Adrenal gland (tissue), 12 donors: ENCODE measurements around the gene ETFB. TPM values are rescaled to one million over a fixed set of nuclear protein-coding genes. Genes with fewer than 3 reads are reported as not detected.
A peak's percentile ranks its signal among the peaks of the same experiment; 100 is the strongest.

Source experiments
- DNase-seq, 7 donors: peaks; one replicate each; pipeline ENCODE4 v3.0.0-alpha.2; 2019 to 2020
- H3K27ac ChIP-seq, 5 donors: fragments of 200-600 bp; sonication (generic) in 4 of 5; 1 replicate in 3 of 5; 2 replicates in 2 of 5; pipeline versions ENCODE4 v1.5.1 to v1.8.0; 2016 to 2020; ENCODE audit warnings: mild to moderate bottlenecking in 1 of 5
- H3K27me3 ChIP-seq: fragments of 200-600 bp; 2 replicates; pipeline ENCODE4 v1.8.0; 2021
- H3K36me3 ChIP-seq, 2 donors: fragments of 200-600 bp; replicated peaks in 1 of 2; 1 replicate in 1 of 2; 2 replicates in 1 of 2; pipeline versions ENCODE4 v1.5.1 to v1.8.0; 2018 to 2022
- H3K4me1 ChIP-seq, 2 donors: fragments of 200-600 bp; replicated peaks in 1 of 2; 1 replicate in 1 of 2; 2 replicates in 1 of 2; pipeline versions ENCODE4 v1.5.1 to v1.8.0; 2018 to 2021
- H3K4me3 ChIP-seq, 4 donors: fragments of 200-600 bp; sonication (generic) in 3 of 4; one replicate each; pipeline ENCODE4 v1.5.1; 2016 to 2018
- H3K9me3 ChIP-seq, 3 donors: fragments of 200-600 bp; sonication (generic) in 1 of 3; replicated peaks in 1 of 3; 1 replicate in 2 of 3; 2 replicates in 1 of 3; pipeline versions ENCODE4 v1.5.1 to v1.8.0; 2016 to 2021
- CTCF ChIP-seq, 6 experiments: fragments of 450-650 bp in 4 of 6; fragments of 200-600 bp in 2 of 6; sonication (generic) in 1 of 6; IDR thresholded peaks; 1 replicate in 5 of 6; 2 replicates in 1 of 6; pipeline versions ENCODE4 v1.5.1 to v1.8.0; 2016 to 2021; ENCODE audit warnings: antibody characterized with exemption in 6 of 6, mild to moderate bottlenecking in 2 of 6, moderate library complexity in 1 of 6
- POLR2A ChIP-seq, 2 donors: fragments of 450-650 bp; IDR thresholded peaks; one replicate each; pipeline ENCODE4 v1.6.1; 2017; ENCODE audit warnings: antibody characterized with exemption in 2 of 2, mild to moderate bottlenecking in 2 of 2, moderate library complexity in 1 of 2
- WGBS, 4 donors: extraction: QIAGEN DNeasy Blood & Tissue Kit in 2 of 4; methylation state at CpG; one replicate each; pipeline versions ENCODE4 v1.1.5 to v1.1.7; 2013 to 2017; 5-methylcytosine and 5-hydroxymethylcytosine counted together
- intact Hi-C, 2 donors: fragments of 100-400 bp; cut with DNase I; formaldehyde crosslinking; loops; one replicate each; pipeline versions ENCODE4 v1.14.1 to v1.15.0; 2022 to 2023
- polyA plus RNA-seq, 3 donors: library from polyadenylated mRNA; stranded (reverse); fragments of 200-250 nt in 2 of 3; fragments of 350-450 nt in 1 of 3; fragmentation: Illumina TruSeq in 1 of 3; extraction: RNeasy Lipid Tissue Mini Kit (QIAGEN cat#74804) in 1 of 3; gene quantifications; one replicate each; pipeline ENCODE4 v1.2.3, GENCODE V29; 2013 to 2014
- total RNA-seq, 9 donors: library from RNA; depleted of rRNA in 4 of 9; stranded (reverse); fragments of >200 nt in 4 of 9; fragments of 120-200 nt in 1 of 9; fragmentation: NEBNext Ultra II Directional in 1 of 9; extraction: Animal tissue kit (Norgen Biotek cat#: 25700) in 1 of 9; gene quantifications; one replicate each; pipeline versions ENCODE4 v1.1.0 to v1.2.4, GENCODE V29; 2013 to 2023
- donor health status: healthy with polysubstance abuse.
- donor health status: Bipolar disorder and iron deficiency.
- donor health status: DM: yes; HTN: yes; CAD: no.
- donor health status: DM: no; HTN: no; CAD: no.
- donor health status: DM: no; HTN: no; CAD: no.
- donor health status: DM: yes; HTN: yes; CAD: no.

ETFB gene
- total and polyA plus RNA-seq, 12 donors, result 110 to 470 (median 240) TPM

- Histone ChIP-seq H3K36me3 (no peaks in the 10 kb centered on the region), H3K4me1 (peaks cover 0 to 5% of the 10 kb centered on the region in 2 donors), H3K4me3 (no peak overlapping the region), H3K27me3 (peaks cover 6% of the 10 kb centered on the region), H3K27ac (no peak overlapping the region), H3K9me3 (no peaks in the 10 kb centered on the region)
- intact Hi-C loops, result loop anchor here in 1 of 2 donors (10.0 kb wide), 2 partner anchors 74 to 324 kb away; no protein-coding TSS in a partner anchor
- 81 to 95% (median 86%) methylated on average over 3 of the region's 3 CpGs for WGBS, 4 donors
- TF ChIP-seq CTCF (IDR thresholded peaks at IDR 0.05), result no peak
- no peak for TF ChIP-seq POLR2A (IDR thresholded peaks at IDR 0.05)
- DNase-seq, result no peak
These were observed 35.0 kb downstream of the ETFB start for GRCh38 chr19:51331193-51331592.

GRCh38 chr19:51330366-51330765 lies 35.8 kb downstream of the ETFB start:
- H3K4me3 ChIP-seq, result no peak overlapping the region
- no peak for TF ChIP-seq CTCF (IDR thresholded peaks at IDR 0.05)
- no peak for TF ChIP-seq POLR2A (IDR thresholded peaks at IDR 0.05)
- no peak overlapping the region for H3K27ac ChIP-seq
- no peaks in the 10 kb centered on the region for H3K9me3 ChIP-seq
- DNase-seq, result no peak
- no peaks in the 10 kb centered on the region for H3K36me3 ChIP-seq
- WGBS, 4 donors, result 94 to 98% (median 96%) methylated on average over 4 of the region's 4 CpGs
- peaks cover 0 to 5% of the 10 kb centered on the region in 2 donors for H3K4me1 ChIP-seq
- intact Hi-C loops, result loop anchor here in 1 of 2 donors (10.0 kb wide), 2 partner anchors 74 to 324 kb away; no protein-coding TSS in a partner anchor
- H3K27me3 ChIP-seq, result peaks cover 6% of the 10 kb centered on the region

GRCh38 chr19:51329411-51329810 lies 36.8 kb downstream of the ETFB start:
- TF ChIP-seq POLR2A (IDR thresholded peaks at IDR 0.05), result no peak
- no peak for TF ChIP-seq CTCF (IDR thresholded peaks at IDR 0.05)
- WGBS, 4 donors, result 71 to 94% (median 82%) methylated on average over 5 of the region's 5 CpGs
- peaks cover 6% of the 10 kb centered on the region for H3K27me3 ChIP-seq

GRCh38 chr19:51327066-51328001 lies 38.9 kb downstream of the ETFB start:
- DNase-seq, result peak in 6 of 7 donors; percentile 45 to 65 (median 52)
- Histone ChIP-seq H3K27me3 (peaks cover 6% of the 10 kb centered on the region), H3K4me1 (peaks cover 0 to 5% of the 10 kb centered on the region in 2 donors), H3K9me3 (no peaks in the 10 kb centered on the region), H3K27ac (no peak overlapping the region), H3K36me3 (no peaks in the 10 kb centered on the region), H3K4me3 (peak overlapping the region in 1 of 4 donors; percentile 15)
- peak in 2 of 6 experiments; percentile 8 to 10 for TF ChIP-seq CTCF (IDR thresholded peaks at IDR 0.05)
- no peak for TF ChIP-seq POLR2A (IDR thresholded peaks at IDR 0.05)
- WGBS, 4 donors, result 9 to 29% (median 22%) methylated on average over 10 to 75 of the region's 75 CpGs
- intact Hi-C loops, result no loop called here

More at GRCh38 chr19:51329411-51329810, 36.8 kb downstream of the ETFB start:
- Histone ChIP-seq H3K9me3 (no peaks in the 10 kb centered on the region), H3K36me3 (no peaks in the 10 kb centered on the region), H3K4me1 (peaks cover 0 to 5% of the 10 kb centered on the region in 2 donors), H3K27ac (no peak overlapping the region), H3K4me3 (no peak overlapping the region)
- intact Hi-C loops, result no loop called here
- no peak for DNase-seq
